GM06990 (cell line): Measurements from ENCODE around the gene GREB1L.

Experiments used
- DNase-seq: peaks from one replicate; pipeline ENCODE4 v3.0.0-alpha.2; 2011; ENCODE audit not compliant: insufficient read length; ENCODE audit errors: extremely low read depth
- H3K27me3 ChIP-seq: replicated peaks from 2 replicates; pipeline ENCODE4 v1.6.0; 2011; ENCODE audit warnings: low read length; ENCODE audit not compliant: control insufficient read depth, insufficient read depth
- H3K36me3 ChIP-seq: 2 replicates; pipeline ENCODE4 v1.5.1; 2011; ENCODE audit warnings: low read length; ENCODE audit not compliant: control insufficient read depth, insufficient read depth
- H3K4me3 ChIP-seq: replicated peaks from 2 replicates; pipeline ENCODE4 v1.5.1; 2011; ENCODE audit warnings: low read depth, mild to moderate bottlenecking, control low read depth, low read length
- TF ChIP-seq, protein P1 (sequence below): IDR thresholded peaks from 2 replicates; pipeline ENCODE4 v1.5.1; 2011; ENCODE audit warnings: low read length, control low read depth, mild to moderate bottlenecking, inconsistent platforms; ENCODE audit not compliant: insufficient read depth, poor library complexity, severe bottlenecking

Gene GREB1L

DNA sequence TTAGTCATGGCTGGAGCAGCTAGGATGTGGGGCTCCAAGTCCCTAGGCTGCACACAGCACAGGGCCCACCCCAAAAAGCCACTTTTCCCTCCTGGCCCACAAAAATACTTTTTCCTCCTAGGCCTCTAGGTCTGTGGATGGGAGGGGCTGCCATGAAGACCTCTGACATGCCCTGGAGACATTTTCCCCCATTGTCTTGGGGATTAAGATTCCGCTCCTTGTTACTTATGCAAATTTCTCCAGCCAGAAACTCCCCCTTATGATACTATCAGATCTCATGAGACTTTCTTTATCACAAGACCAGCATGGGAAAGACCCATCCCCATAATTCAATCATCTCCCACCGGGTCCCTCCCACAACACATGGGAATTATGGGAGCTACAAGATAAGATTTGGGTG is 232.6 kb downstream of the GREB1L start:
- TF ChIP-seq, protein P1, sequence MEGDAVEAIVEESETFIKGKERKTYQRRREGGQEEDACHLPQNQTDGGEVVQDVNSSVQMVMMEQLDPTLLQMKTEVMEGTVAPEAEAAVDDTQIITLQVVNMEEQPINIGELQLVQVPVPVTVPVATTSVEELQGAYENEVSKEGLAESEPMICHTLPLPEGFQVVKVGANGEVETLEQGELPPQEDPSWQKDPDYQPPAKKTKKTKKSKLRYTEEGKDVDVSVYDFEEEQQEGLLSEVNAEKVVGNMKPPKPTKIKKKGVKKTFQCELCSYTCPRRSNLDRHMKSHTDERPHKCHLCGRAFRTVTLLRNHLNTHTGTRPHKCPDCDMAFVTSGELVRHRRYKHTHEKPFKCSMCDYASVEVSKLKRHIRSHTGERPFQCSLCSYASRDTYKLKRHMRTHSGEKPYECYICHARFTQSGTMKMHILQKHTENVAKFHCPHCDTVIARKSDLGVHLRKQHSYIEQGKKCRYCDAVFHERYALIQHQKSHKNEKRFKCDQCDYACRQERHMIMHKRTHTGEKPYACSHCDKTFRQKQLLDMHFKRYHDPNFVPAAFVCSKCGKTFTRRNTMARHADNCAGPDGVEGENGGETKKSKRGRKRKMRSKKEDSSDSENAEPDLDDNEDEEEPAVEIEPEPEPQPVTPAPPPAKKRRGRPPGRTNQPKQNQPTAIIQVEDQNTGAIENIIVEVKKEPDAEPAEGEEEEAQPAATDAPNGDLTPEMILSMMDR: no peak
- H3K36me3 ChIP-seq: no peaks in the 10 kb centered on the region
- H3K4me3 ChIP-seq: no peak overlapping the region
- DNase-seq: no peak
- no peaks in the 10 kb centered on the region; the same call in 1 of the 2 replicates for H3K27me3 ChIP-seq

DNA sequence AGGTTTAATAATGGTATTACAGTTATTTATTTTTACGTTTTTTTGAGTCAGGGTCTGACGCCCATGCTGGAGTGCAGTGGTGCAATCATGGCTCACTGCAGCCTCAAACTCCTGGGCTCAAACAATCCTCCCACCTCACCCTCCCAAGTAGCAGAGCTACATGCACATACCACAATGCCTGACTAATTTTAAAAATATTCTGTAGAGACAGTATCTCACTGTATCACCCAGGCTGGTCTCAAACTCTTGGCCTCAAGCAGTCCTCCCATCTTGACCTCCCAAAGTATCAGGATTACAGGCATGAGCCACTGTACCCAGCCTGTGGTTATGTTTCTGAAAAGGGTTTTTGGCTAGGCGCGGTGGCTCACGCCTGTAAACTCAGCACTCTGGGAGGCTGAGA is 237.7 kb downstream of the GREB1L start:
- no peak overlapping the region for H3K4me3 ChIP-seq
- H3K36me3 ChIP-seq: no peaks in the 10 kb centered on the region
- TF ChIP-seq, protein P1: no peak
- H3K27me3 ChIP-seq: no peaks in the 10 kb centered on the region; the same call in 1 of the 2 replicates
- DNase-seq: no peak

DNA sequence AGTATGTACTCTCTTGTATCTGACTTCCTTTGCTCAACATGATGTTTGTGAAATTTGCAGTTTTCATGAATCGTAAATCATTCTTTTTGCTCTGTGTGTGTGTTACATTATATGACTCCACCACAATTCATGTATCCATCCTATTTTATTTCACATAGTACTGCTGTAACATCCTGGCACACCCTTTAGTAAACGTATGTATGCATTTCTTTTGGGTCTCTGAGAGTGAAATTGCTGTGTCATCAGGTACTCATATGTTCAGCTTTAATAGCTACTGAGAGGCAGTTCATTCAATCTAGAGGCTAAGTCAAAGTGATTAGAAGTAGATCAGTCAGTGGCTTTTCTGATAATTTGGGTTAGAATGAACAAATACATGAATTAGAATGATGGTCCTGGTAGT is 239.7 kb downstream of the GREB1L start:
- Histone ChIP-seq H3K4me3 (no peak overlapping the region), H3K36me3 (no peaks in the 10 kb centered on the region), H3K27me3 (no peaks in the 10 kb centered on the region; the same call in 1 of the 2 replicates)
- no peak for DNase-seq
- TF ChIP-seq, protein P1: no peak

DNA sequence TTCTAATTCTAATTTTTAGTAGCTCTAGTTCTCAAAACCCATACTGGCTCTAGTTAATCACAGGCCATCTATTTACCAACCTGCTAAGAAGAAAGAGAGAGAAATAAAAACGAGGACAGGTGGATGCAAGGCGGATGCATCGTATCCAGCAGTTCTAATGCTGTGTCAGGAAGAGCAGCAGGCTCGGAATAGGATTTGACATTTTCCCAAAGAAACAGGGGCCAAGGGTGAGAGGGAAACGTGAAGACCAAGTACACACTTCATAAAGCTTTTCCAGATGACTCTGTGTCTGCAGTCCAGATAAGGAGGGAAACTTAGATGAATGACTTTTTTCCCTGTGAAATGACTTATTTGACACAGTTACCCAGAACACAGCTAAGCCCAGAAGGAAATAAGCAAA is 241.0 kb downstream of the GREB1L start:
- TF ChIP-seq, protein P1: no peak
- Histone ChIP-seq H3K27me3 (no peaks in the 10 kb centered on the region), H3K4me3 (no peak overlapping the region), H3K36me3 (no peaks in the 10 kb centered on the region)
- DNase-seq: no peak

DNA sequence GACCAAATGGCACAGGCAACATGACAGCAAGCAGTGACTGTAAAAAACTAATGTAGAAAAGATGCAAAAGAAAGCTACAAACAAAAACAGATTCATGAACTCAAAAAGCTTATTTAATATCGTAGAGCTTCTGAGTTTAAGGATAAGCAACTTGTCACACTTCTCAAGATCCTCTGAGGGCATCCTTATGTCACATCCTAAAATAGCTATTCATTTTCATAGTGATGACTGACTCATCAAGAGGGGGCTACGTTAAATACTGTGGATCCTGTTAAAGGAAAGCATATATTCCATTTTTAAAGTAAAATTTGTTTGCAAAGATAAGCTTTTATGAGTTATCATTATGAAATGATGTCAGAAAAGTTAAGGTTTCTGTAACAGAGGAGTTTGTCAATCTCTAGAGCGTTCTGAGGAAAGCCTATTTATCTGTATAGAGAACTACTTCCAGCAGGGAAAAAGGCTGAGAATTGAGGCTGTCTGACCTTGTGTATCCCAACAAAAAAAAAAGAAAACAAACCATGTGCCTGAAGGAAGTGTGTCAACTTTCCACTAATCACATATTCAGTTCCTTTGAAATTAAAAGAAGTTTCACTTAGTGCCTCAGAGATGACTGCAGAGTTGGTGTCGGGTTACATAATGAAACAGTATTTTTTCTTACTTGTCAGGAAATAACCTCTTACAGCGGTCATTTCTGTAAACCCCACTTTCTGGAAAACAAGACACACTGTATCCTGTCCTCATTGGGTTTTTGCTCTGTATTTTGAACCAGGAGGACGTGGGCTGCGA is 243.0 kb downstream of the GREB1L start:
- Histone ChIP-seq H3K27me3 (no peaks in the 10 kb centered on the region), H3K4me3 (no peak overlapping the region), H3K36me3 (no peaks in the 10 kb centered on the region)
- TF ChIP-seq, protein P1: no peak
- DNase-seq: no peak
